ENCODE measurements around the gene XPO5.

Gene XPO5

DNA sequence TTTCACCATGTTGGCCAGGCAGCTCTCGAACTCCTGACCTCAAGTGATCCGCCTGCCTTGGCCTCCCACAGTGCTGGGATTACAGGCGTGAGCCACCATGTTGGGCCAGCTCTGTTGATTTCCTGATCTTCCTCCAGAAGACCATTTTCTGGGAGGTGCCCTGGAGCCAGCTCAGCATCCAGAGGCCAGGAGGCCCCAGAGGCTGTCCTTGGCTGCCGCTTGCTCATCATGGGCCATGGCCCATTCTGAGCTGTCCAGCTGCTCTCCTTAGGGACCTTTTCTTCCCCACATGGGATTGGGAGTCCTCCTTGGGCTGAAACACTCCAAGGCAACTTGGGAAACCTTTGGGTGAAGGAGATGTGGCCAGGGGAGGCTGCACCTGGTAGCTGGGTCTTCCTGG lies 81.1 kb downstream of the XPO5 start:
- TF ChIP-seq CTCF (conservative IDR thresholded peaks at IDR 0.05): no peak
- H3K27ac ChIP-seq: no peak overlapping the region; the same call in 1 of the 2 replicates

DNA sequence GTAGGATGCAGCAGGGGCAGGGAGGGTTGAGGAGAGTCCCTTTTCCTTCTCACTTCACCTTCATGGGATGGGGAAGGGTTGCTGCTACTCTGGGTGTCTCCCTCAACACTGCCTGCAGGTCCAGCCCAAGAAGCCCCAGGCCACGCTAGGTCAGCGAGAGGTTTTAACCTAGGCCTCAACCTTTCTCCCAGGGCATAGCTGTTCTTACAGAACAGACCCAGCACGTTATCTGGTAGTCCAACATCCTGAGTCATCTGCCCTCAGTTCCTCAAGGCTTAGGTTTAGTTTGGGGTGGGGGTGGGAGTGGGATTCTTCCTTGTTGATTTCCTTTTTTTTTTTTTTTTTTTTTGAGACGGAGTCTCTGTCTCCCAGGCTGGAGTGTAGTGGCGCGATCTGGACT lies 81.5 kb downstream of the XPO5 start:
- H3K27ac ChIP-seq: no peak overlapping the region
- TF ChIP-seq CTCF (conservative IDR thresholded peaks at IDR 0.05): no peak

DNA sequence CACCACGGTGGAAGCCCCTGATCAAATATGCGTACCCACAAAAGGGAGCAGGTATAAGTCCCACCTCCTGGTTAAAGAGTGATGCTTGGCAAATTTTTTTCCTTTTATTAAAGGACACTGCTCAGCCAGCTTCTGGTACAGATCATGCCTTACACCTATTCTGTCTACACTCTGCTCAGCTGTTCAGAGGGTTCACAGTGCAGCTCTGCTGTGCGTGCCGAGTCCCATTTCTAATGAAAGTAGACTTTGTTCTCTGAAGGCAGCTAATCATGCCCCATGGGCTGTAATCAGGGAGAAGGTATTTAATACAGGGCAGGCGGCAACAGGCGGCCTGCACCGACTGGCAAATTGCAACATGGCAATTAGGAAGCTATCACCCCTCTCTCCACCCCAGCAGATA lies 82.0 kb downstream of the XPO5 start:
- H3K27ac ChIP-seq: no peak overlapping the region
- TF ChIP-seq CTCF (conservative IDR thresholded peaks at IDR 0.05): no peak

DNA sequence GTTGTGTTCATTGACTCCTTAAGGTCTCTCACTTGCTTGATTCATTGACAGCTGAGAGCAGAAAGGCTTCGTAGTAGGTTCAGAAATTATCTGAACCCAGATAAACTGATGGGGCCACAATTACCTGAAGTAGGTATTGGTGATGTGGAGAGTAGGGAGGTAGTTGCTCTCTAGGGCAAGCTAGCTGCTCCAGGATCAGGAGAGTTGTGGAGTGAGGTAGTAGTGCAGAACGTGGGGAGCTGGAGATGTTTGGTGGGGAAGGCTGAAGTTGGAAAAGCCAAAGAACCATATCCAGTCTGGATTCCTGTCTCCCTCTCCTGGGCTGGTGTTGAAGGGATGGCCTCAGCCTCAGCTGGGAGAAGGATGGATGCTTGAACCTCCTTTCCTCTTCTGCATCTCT lies 82.6 kb downstream of the XPO5 start:
- no peak for TF ChIP-seq CTCF (conservative IDR thresholded peaks at IDR 0.05)
- no peak overlapping the region for H3K27ac ChIP-seq

- TF ChIP-seq CTCF (conservative IDR thresholded peaks at IDR 0.05): no peak
- no peak overlapping the region for H3K27ac ChIP-seq
Measured at GRCh38 chr6:43492673-43493072, 83.2 kb downstream of the XPO5 start.

GRCh38 chr6:43491750-43492661 lies 83.8 kb downstream of the XPO5 start:
- no peak overlapping the region for H3K27ac ChIP-seq
- TF ChIP-seq CTCF (conservative IDR thresholded peaks at IDR 0.05): no peak

GRCh38 chr6:43490523-43490939 lies 85.3 kb downstream of the XPO5 start:
- no peak for TF ChIP-seq CTCF (conservative IDR thresholded peaks at IDR 0.05)

More at GRCh38 chr6:43490523-43490939, 85.3 kb downstream of the XPO5 start:
- H3K27ac ChIP-seq: no peak overlapping the region

All from VCaP (cell line).